Measurements from ENCODE around the gene RBBP8.
"Not testable (repeated sequence)": the region's sequence is repeated elsewhere in the genome, so short reads cannot be mapped to it uniquely, and the experiment has no call there.

The RBBP8 gene

DNA sequence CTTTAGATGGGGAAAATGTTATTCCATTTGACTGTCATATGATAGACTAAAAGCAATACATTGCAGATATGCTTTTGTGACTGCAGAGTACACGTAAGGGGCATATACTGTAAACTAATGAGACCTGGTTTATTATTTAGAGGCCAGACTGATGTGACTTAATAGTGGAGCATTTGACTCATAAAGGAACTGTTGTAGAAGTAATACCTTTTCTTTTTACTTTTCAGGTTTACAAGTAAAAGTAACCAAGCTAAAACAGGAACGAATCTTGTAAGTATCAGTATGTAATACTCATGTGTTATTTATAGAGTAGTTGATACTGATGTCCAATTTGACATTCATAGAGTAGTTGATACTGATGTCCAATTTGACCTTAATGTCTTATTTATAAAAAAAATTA, 13.1 kb downstream of the RBBP8 start:
- no peak for DNase-seq

DNA sequence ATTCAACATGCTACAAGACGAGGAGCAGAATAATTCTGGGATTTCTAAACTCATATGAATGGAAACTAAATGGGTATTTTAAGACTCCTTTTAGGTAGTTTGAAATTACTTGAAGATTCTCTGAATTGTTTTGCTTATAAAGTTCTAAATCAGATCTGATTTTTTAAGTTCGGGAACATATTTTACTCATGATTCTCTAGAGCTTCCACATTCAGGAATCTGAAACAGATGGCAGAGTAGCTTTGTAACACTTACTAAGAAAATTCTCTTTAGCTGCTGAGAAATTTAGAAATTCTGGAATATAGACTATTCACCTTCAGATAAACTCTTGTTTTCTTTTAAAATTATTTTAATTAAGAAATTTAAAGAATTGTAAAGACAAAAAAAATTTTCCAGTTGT, 13.7 kb downstream of the RBBP8 start:
- DNase-seq: no peak

DNA sequence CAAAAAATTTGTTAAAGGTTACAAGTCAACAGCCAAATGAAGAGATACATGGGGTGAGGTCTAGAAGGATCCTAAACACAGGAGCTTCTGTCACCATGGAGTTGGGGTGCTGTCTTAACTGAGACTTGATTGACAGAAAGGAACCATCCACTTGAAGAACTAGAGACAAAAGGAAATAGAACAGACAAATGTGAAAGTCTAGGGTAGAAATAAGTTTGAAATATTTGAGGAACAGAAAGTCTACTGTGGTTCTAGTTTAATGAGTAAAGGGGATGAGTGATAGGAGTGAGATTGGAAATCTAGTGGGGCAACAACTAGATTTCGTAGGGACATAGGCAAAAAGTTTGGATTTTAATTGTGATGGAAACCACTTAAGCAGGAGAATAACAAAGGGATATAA, 18.7 kb downstream of the RBBP8 start:
- no peak for DNase-seq

DNA sequence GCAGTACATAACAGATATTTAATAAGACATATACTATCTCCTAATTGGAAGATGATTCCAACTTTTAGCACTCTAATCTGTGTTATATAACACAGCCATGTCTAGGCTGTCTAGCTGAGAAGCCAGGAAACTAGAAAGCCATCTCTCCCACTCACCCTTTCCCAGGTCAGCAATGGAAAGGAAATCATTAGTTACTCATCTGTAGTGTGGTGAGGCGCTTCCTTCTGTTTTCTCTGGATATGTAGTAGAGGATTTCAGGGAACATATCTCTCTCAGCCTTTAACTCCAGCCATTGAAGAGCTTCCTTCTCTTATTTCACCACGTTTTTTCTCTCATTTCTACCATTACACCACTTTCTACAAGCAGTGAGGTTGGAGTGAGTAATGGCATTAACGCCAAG, 19.4 kb downstream of the RBBP8 start:
- no peak for DNase-seq

DNA sequence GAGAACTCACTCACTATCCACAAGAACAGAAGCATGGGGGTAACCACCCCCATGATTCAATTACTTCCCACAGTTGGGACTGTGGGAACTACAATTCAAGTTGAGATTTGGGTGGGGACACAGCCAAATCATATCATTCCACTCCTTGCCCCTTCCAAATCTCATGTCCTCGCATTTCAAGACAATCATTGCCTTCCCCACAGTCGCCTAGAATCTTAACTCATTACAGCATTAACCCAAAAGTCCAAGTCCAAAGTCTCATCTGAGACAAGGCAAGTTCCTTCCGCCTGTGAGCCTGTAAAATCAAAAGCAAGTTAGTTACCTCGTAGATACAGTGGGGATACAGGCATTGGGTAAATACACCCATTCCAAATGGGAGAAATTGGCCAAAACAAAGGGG, 20.9 kb downstream of the RBBP8 start:
- not testable (repeated sequence) for DNase-seq

DNA sequence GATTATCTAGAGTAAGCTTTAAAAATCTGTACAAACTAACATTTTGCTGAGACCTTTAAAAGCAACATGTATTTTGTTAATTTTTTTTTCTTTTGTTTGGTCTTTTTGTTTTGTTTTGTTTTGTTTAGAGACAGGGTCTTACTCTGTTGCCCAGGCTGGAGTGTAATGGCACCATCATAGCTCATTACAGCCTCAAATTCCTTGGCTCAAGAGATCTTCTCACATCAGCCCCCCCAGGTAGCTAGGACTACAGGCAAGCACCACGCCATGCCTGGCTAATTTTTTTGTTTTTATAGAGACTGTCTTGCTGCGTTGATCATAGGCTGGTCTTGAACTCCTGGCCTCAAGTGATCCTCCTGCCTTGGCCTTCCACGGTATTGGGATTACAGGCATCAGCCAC, 23.1 kb downstream of the RBBP8 start:
- DNase-seq: no peak

DNA sequence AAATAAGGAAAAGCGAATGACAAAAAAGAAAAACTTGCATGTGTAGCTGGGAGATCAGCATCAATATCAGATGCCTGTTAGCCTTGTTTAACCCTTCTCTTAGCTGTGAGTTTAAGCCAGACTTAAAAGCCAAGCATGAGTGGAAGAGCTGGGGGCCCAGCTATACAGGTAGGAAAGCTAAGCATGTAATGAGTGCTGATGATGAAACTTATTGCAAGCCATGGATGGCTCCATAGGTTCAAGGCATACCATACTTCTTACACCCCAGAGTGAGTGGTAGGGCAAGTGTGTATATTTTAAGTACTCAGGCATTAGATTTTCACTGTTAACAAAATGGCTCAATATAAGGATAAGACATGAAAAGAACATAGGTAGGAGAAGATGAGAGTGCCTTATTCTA, 28.0 kb downstream of the RBBP8 start:
- no peak for DNase-seq

DNA sequence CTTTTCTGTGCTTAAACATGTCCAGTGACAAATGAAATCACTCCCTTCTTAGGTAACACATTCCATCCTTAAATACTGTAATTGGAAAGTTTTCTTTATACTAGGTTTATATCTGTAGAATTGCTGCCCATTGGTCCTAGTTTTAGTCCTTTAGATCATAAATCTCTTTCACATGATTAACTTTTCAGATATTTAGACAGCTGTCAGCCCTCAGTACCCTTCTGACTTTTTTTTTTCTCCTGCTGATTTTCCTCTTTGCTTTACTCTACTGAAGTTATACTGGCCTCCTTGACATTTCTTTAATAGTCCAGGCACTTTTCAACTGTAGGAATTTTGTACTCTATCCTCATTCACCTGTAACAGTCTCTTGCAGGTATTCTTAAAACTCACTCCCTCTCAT, 28.9 kb downstream of the RBBP8 start:
- no peak for DNase-seq

DNA sequence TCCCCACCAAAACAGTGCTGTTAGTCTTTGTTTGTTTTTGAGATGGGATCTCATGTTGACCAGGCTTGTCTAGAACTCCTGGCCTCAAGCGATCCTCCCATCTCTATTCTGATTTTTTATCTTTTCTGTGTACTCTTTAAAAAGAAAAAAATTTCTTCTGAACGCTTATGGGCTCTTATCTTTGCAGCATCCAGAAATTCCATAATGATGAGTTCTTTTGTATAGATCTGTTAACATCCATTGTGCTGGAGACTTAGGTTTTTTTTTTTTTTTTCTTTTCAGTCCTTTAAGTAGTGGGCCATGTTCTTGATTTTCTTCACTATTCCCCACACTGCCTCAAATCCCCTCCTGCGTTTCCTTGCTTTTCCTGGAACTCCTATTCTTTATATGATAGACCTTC, 31.0 kb downstream of the RBBP8 start:
- no peak for DNase-seq

DNA sequence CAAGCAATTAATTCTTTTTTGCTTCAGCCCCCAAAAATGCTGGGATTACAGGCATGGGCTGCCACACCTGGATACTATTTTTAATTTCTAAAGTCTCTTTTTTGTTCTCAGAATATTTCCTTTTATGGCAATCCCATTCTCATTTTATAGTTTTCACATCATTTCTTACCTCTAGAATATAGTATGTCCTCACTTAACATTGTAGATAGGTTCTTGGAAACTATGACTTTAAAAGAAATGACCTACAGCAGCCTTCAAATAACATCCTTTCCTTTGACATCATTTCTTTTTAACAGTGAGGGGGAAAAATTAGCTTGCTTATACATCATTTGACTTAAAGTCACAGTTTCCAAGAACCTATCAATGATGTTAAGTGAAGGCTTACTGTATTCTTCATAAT, 31.6 kb downstream of the RBBP8 start:
- no peak for DNase-seq

DNA sequence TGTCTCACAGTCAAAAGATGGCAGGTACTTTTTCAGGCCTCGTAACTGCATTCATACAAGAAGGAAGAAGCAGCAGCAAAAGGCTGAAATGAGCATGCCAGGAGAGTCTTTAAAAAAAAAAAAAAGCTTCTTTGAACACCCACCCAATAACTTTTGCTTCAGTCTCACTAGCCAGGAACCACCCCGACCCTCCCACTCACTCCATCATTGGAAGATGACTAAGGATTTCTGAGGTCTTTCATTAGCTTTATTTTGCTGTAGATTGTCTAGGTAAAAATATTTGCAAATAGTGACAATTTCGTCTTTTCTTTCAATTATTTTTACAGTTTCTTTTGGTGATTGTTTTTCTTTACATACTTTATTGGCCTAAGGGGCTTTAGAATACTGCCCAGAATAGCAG, 37.9 kb downstream of the RBBP8 start:
- DNase-seq: no peak

DNA sequence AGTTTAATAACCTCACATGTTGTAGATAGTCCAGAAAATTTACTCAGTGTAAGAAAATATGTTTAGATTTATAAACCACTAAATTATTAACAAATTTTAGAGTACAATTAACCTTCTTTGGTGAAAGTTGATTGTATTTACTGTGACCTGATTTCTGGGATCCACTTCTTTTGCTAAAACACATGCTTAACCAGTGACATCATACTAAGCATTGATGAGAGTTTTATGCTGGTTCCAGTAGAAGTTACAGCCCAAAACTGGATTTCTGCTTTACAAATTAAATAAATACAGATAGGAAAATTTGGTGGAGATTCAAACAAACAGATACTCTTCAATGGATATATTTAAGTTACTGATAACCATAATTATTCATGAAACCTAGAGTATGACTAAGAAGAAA, 40.9 kb downstream of the RBBP8 start:
- no peak for DNase-seq

DNA sequence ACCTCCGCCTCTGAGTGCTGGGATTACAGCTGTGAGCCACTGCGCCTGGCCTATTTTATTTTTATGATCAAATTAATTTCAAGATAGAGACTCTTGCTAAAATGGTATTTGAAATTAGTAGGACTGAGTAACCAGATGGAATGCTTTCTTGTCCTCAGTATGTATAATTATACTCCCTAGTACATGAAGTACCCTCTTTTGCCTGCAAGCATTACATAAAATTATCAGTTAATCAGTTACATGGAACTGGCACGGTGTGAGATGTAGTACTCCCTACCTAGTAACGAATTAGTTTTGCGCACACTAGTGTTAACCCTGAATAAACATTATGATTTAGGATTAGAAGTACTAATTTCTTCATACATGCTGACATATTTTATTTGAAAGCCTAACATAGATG, 41.6 kb downstream of the RBBP8 start:
- no peak for DNase-seq

DNA sequence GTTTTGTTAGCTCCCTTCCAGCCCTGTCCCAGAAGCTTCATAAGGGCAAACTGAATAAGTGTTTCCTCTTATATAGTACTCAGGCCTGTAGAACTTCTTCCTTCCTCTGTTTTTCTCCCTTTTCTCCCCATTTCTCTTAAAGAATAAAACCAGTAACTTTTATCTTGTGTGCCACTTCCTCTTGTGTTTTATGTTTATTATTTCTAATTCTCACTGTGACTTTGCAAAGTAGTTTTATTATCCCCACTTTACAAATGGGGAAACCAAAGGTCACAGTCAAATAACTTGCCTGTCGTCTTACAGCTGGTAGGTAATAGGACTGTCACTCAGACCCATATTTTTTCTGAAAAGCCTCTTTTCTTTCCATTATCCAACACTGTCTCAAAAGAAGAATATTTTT, 42.4 kb downstream of the RBBP8 start:
- DNase-seq: no peak

DNA sequence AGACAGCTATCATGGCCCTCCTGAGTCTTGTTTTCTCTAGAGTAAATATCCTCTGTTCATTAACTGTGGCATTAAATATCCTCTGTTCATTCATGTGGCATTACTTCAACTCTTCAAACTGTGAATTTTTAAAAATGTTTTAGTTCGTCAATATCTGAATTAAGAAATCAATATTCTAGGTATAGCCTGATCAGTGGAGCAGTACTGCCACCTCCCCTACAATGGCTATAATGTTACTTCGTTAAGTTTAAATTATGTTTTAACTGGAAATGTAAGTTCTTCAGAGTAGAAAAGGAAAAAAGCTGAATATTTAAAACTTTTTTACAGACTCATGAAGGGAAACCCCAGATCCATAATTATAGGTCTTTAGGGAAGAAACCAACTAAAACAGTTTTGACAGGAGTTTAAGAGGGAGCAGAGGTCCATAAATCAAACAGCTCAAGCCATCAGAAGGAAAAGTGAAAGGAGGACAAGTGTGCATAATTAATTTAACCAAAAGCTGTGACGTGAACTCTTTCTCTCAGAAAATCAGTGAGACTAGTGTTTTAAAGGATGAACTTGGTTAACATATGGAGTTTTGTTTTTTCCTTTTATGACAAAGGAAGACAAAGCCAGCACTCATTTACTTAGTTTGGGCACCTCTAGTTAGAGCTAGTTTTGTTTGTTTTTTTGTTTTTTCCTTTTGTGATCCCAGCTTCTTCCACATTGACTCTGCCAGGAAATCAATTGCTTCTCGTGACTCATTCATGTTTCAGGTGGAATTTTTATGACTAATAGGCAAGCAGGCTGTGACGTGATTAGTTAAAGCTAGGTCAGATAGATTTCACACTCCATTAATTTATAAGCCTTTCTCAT, 44.9 kb downstream of the RBBP8 start:
- no peak for DNase-seq

DNA sequence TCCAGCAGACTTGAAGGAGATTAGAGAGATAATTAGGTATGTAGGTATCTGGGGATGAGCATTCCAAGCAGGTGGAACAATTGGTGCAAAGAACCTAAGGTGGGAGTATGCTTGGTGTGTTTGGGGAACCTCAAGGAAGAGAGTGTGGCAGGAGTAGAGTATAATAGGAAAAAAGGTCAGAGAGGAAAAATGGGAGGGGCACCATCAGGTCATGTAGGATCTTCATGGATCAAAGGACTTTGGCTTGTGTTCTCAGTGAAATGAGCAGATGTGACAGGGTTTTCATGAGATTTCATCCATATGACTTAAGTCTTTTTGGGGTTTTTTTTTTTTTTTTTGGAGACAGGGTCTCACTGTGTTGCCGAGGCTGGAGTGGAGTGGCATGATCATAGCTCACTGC, 47.3 kb downstream of the RBBP8 start:
- DNase-seq: no peak

DNA sequence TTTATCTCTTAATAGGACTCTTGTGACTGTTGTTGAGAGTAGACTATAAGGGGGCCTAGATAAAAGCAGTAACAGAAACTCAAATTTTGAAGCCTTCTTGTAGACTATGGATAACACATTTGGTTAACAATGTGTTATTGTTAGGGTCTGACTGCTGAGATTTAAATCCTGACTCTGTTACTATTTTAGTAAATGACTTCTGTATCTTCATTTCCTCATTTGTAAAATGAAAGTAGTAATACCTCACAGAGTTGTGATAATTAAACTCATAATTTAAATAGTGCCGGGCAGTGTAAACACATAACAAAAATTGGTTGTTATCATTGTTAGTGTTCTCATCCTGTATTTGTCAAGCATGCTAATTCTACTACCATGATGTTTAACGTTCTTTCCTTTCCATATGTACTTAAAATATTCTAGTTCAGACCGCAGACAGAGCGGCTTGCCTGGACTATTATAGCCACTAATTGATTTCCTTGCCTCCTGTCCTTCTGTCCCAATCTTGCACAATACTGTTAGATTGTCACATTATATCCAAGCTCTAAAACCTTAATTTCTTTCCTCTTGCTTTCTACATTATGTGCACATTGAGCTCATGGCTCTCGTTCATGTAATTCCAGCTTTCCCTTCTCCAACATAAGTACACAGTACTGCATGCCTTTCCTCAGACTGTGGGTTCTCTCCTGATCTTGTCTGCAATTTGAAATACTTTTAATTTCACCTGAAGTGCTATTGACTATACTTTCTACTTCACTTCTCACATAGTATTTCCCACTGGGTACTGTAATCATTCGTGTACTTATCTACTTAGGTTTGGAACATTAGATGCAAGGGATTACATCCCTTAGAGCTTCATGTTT, 48.4 kb downstream of the RBBP8 start:
- no peak for DNase-seq

DNA sequence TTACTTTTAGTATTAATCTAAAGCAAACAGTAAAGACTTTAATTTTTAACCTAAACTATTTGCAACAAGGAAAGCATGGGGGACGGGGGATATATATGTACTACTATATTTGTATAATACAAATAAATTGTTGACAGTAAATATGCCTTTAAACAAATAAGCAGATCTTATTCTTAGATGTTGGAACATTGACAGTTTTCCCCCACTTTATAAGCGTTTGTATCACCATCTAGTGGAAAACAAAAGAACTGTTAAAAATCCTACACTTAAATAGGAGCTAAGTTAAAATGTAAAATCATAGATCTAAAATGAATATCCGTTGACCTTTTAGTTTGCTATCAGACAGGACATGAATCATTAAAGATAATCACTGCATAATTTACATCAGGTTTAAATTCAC, 50.0 kb downstream of the RBBP8 start:
- DNase-seq: no peak

DNA sequence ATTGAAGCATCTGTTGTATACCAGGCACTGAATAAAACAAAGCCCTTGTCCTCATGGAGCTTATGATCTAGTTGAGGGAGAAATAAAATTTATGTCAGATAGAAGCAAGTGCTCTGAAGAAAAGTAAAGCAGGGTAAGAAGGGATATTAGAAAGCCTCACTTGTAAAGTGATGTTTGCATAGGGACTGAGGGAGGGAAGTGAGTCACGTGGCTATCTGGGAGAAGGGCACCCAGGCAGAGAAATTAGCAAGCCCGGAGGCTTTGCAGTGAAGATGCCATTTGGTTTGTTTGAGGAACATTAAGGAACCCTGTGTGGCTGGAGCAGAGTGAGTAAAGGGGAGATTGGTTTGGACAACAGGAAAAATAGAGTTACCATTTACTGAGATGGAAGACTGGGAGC, 52.1 kb downstream of the RBBP8 start:
- DNase-seq: no peak

DNA sequence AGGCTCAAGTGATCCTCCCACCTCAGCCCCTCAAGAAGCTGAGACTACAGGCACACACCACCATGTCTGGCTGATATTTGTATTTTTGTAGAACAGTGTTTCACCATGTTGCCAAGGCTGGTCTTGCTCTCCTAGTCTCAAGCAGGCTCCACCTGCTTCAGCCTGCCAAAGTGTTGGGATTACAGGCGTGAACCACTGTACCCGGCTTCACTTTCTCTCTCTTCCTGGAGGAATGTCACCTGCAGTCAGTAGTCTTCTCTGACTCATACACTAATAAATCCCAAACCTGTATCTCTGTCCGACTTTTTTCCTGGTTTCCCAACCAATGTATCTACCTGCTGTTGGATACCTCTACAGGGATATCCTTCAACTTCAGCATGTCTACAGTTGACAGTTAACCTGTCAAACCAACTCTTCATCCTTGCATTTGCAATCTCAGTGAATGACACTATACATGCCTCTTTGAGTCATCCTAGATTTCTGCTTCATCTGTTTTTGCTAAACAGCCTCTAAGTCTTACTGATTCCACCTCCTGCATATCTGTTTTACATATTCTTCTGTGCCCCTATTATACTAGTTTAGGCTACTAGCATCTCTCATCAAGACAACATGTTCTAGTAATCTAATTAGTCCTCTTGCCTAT, 54.5 kb downstream of the RBBP8 start:
- DNase-seq: no peak

DNA sequence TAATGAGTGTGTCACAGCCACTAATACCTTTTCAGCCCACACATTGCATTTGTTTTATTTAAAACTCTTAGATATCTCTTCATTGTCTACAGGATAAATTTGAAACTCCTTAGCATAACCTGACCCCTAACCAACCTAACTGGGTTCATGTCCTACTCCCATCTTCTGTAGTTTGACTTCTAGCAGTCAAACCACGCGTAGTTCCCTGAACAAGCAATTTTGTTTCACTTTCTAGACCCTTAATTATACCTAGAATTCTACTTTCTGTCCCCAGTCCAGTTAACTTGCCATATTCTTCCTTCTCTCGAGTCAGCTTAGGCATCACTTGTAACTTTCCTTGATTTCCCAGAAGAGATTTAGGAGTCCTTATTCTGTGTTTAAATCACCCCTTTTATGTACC, 55.1 kb downstream of the RBBP8 start:
- no peak for DNase-seq

DNA sequence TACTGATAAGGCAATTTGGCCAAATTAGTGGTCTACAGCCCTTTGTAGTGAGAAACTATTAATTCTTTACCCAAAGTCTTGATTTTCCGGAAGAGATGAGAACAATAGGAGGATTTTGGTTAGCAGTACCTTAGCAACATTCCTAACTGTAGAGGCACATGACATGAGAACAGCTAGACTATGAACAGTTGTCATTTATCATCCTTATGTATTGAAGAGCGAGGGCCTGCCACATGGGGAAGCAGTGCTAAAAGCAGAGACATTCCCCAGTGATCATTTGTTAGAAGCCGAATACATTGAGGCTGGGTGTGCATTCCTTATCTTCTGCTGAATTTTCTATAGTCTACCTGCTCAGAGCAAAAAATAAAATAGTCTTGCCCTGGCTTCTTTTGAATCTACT, 65.2 kb downstream of the RBBP8 start:
- no peak for DNase-seq

DNA sequence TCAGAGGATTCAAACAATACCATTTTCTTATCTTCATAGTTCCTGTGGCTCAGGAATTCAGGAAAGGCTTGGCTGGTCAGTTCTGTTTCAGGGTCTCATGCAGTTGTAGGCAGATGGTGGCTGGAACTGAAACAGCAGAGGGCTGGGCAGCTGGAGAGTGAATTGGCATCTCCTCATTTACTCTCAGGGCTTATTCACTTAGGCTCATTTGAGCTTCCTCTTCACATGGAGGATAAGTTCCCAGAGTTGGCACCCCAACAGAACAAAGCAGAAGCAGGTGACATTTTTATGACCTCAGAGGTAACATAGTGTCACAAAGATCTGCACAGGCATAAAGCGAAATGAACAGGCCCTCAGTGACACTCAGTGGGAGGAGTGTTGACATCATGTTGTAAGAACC, 66.1 kb downstream of the RBBP8 start:
- DNase-seq: no peak

DNA sequence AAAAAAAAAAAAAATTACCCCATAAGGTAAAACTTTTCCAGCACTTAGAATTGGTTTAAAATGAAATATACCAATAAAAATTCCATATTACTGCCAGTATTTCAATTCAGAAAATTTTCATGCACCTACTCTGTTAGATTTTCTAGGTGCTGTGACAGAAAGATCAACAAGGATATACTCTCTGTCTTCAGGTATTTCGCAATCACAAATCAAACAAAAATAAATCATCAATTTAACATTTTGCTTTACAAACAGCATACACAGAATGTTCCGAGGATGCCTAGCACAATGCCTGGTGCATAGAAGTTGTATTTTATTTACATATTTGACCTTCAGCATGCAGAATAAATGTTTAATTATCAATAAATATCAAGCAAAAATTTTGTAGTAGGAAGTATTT, 66.5 kb downstream of the RBBP8 start:
- DNase-seq: no peak

Data from activated CD4-positive, CD25-positive, alpha-beta regulatory T cell (primary cell).